SK-N-SH (cell line): Measurements from ENCODE around the gene CTU1. TPM values are rescaled to one million over a fixed set of nuclear protein-coding genes. Genes with fewer than 3 reads are reported as not detected.

Source experiments
- CTCF ChIA-PET: fragments of 300-600, 350-600 bp; formaldehyde crosslinking; extraction: SDS; loops from one replicate; lab custom pipeline; 2021; lab: Yijun Ruan, JAX
- POLR2A ChIA-PET: fragments of 350-600 bp; sonication (Branson Sonifier 250); formaldehyde crosslinking; extraction: SDS; loops from one replicate; lab custom pipeline; 2020; ENCODE audit warnings: antibody characterized with exemption, inconsistent platforms; lab: Yijun Ruan, JAX
- DNase-seq: peaks from one replicate; pipeline ENCODE4 v3.0.0; 2012
- H2AFZ ChIP-seq: fragments of 200-600 bp; sonication (generic); 2 replicates; pipeline ENCODE4 v1.8.1; 2016; ENCODE audit warnings: antibody characterized with exemption, mild to moderate bottlenecking, low read depth
- H3F3A ChIP-seq: fragments of 200-600 bp; sonication (generic); replicated peaks from 2 replicates; pipeline ENCODE3; 2016; ENCODE audit warnings: antibody characterized with exemption, mild to moderate bottlenecking; ENCODE audit not compliant: insufficient read depth
- H3K27ac ChIP-seq, 2 experiments: fragments of 200-500 bp in 1 of 2; fragments of 200-600 bp in 1 of 2; sonication (Bioruptor generic) in 1 of 2; sonication (generic), shearing (Covaris generic) in 1 of 2; 2 replicates each; pipeline versions ENCODE4 v1.5.1 to v1.6.1; 2014 to 2016; ENCODE audit warnings: low read depth in 2 of 2, inconsistent platforms in 1 of 2, low read length in 1 of 2, mild to moderate bottlenecking in 1 of 2, mixed read lengths in 1 of 2
- H3K27me3 ChIP-seq: fragments of 200-600 bp; sonication (generic), shearing (Covaris generic); 2 replicates; pipeline ENCODE4 v1.6.1; 2016; ENCODE audit warnings: mixed run types; ENCODE audit not compliant: insufficient read depth
- H3K36me3 ChIP-seq, 2 experiments: fragments of 200-500 bp in 1 of 2; fragments of 200-600 bp in 1 of 2; sonication (Bioruptor generic) in 1 of 2; sonication (generic) in 1 of 2; replicated peaks in 1 of 2; 2 replicates each; pipeline versions ENCODE3 to v1.5.1; 2014 to 2016; ENCODE audit warnings: low read length in 1 of 2, mild to moderate bottlenecking in 1 of 2; ENCODE audit not compliant: insufficient read depth in 2 of 2, control insufficient read depth in 1 of 2
- H3K4me1 ChIP-seq, 2 experiments: fragments of 200-500 bp in 1 of 2; fragments of 200-600 bp in 1 of 2; sonication (Bioruptor generic) in 1 of 2; sonication (generic), shearing (Covaris generic) in 1 of 2; 2 replicates each; pipeline versions ENCODE4 v1.5.1 to v1.6.1; 2014 to 2016; ENCODE audit warnings: low read depth in 1 of 2, low read length in 1 of 2, mixed run types in 1 of 2; ENCODE audit not compliant: insufficient read depth in 2 of 2, control insufficient read depth in 1 of 2
- H3K4me2 ChIP-seq: fragments of 200-600 bp; sonication (generic), shearing (Covaris generic); 2 replicates; pipeline ENCODE4 v1.6.1; 2017; ENCODE audit warnings: mixed run types
- H3K4me3 ChIP-seq, 2 experiments: fragments of 200-500 bp in 1 of 2; fragments of 200-600 bp in 1 of 2; sonication (Bioruptor generic) in 1 of 2; sonication (generic), shearing (Covaris generic) in 1 of 2; 2 replicates each; pipeline versions ENCODE4 v1.5.1 to v1.8.1; 2014 to 2016; ENCODE audit warnings: low read depth in 2 of 2, inconsistent platforms in 1 of 2, low read length in 1 of 2, mild to moderate bottlenecking in 1 of 2, mixed read lengths in 1 of 2, moderate library complexity in 1 of 2
- H3K79me2 ChIP-seq: fragments of 200-600 bp; sonication (generic); 2 replicates; pipeline ENCODE4 v1.8.1; 2017; ENCODE audit warnings: mild to moderate bottlenecking; ENCODE audit not compliant: insufficient read depth
- H3K9ac ChIP-seq: fragments of 200-600 bp; sonication (generic); 2 replicates; pipeline ENCODE4 v1.6.1; 2017; ENCODE audit warnings: mixed run types
- H3K9me2 ChIP-seq: fragments of 200-600 bp; sonication (generic); 2 replicates; pipeline ENCODE4 v1.6.1; 2017; ENCODE audit warnings: mixed run types
- H3K9me3 ChIP-seq: fragments of 200-600 bp; sonication (generic); 2 replicates; pipeline ENCODE4 v1.6.1; 2017; ENCODE audit warnings: mixed run types, mild to moderate bottlenecking, moderate library complexity
- H4K20me1 ChIP-seq: fragments of 200-600 bp; sonication (generic); 2 replicates; pipeline ENCODE4 v1.6.1; 2017; ENCODE audit warnings: mild to moderate bottlenecking, mixed run types; ENCODE audit not compliant: insufficient read depth
- CHD2 ChIP-seq: fragments of 150-350 bp; IDR thresholded peaks from 2 replicates; pipeline ENCODE4 v1.6.1; 2018; ENCODE audit warnings: low read length; ENCODE audit not compliant: partially characterized antibody
- FOXM1 ChIP-seq: IDR thresholded peaks from 2 replicates; pipeline ENCODE4 v1.4.0; 2012; ENCODE audit warnings: low read depth, mild to moderate bottlenecking
- JUND ChIP-seq: IDR thresholded peaks from 2 replicates; pipeline ENCODE4 v1.4.0; 2012
- MXI1 ChIP-seq: IDR thresholded peaks from 2 replicates; pipeline ENCODE4 v1.6.1; 2012; ENCODE audit warnings: mild to moderate bottlenecking, low read depth, low read length, improper control_type of control experiment
- NFIC ChIP-seq: IDR thresholded peaks from 2 replicates; pipeline ENCODE4 v1.4.0; 2012; ENCODE audit warnings: borderline replicate concordance
- POLR2AphosphoS5 ChIP-seq: IDR thresholded peaks from 2 replicates; pipeline ENCODE4 v1.6.1; 2012; ENCODE audit warnings: low read depth, low read length
- RAD21 ChIP-seq: IDR thresholded peaks from 2 replicates; pipeline ENCODE4 v1.6.1; 2012; ENCODE audit warnings: mild to moderate bottlenecking, low read length
- RCOR1 ChIP-seq: fragments of 150-350 bp; IDR thresholded peaks from 2 replicates; pipeline ENCODE4 v1.6.1; 2017; ENCODE audit warnings: antibody characterized with exemption, low read length
- RFX5 ChIP-seq: IDR thresholded peaks from 2 replicates; pipeline ENCODE4 v1.6.1; 2012; ENCODE audit warnings: mild to moderate bottlenecking, improper control_type of control experiment, low read length
- RXRA ChIP-seq: IDR thresholded peaks from 2 replicates; pipeline ENCODE4 v1.4.0; 2012; ENCODE audit warnings: low read depth, mild to moderate bottlenecking, borderline replicate concordance
- WGBS: methylation state at CpG from one replicate; pipeline ENCODE4 v1.1.6; 2017; ENCODE audit warnings: low lambda C conversion rate; 5-methylcytosine and 5-hydroxymethylcytosine counted together
- polyA plus RNA-seq, 3 experiments: library from polyadenylated mRNA; depleted of rRNA; stranded (reverse); fragments of >200 nt; gene quantifications; 2 replicates each; pipeline ENCODE4 v1.2.3, GENCODE V29; 2012
- TF ChIP-seq, protein P1 (sequence below): fragments of 150-350 bp; IDR thresholded peaks from 2 replicates; pipeline ENCODE4 v1.6.1; 2017; ENCODE audit warnings: antibody characterized with exemption, low read length, low read depth, borderline replicate concordance
- TF ChIP-seq, protein P2 (sequence below): fragments of 150-350 bp; IDR thresholded peaks from 2 replicates; pipeline ENCODE4 v1.6.1; 2016; ENCODE audit warnings: mild to moderate bottlenecking, low read depth, low read length

Gene CTU1
- polyA plus RNA-seq, 1 of the 3 experiments (the other 2 are of a cell fraction), result 8.8 TPM

GRCh38 chr19:51135986-51136762 is 28.0 kb upstream of the CTU1 start:
- CTCF ChIA-PET, result interaction anchor here (1.1 kb wide), 1 partner anchor 23 kb away, joined by 4 read pairs; no protein-coding TSS in a partner anchor
- TF ChIP-seq, protein P1, sequence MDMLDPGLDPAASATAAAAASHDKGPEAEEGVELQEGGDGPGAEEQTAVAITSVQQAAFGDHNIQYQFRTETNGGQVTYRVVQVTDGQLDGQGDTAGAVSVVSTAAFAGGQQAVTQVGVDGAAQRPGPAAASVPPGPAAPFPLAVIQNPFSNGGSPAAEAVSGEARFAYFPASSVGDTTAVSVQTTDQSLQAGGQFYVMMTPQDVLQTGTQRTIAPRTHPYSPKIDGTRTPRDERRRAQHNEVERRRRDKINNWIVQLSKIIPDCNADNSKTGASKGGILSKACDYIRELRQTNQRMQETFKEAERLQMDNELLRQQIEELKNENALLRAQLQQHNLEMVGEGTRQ, result no peak
- TF ChIP-seq RAD21 (no peak), NFIC (no peak), POLR2AphosphoS5 (no peak)
- TF ChIP-seq, protein P2, sequence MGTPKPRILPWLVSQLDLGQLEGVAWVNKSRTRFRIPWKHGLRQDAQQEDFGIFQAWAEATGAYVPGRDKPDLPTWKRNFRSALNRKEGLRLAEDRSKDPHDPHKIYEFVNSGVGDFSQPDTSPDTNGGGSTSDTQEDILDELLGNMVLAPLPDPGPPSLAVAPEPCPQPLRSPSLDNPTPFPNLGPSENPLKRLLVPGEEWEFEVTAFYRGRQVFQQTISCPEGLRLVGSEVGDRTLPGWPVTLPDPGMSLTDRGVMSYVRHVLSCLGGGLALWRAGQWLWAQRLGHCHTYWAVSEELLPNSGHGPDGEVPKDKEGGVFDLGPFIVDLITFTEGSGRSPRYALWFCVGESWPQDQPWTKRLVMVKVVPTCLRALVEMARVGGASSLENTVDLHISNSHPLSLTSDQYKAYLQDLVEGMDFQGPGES, result no peak

GRCh38 chr19:51135004-51135403 is 26.8 kb upstream of the CTU1 start:
- Histone ChIP-seq H3K27ac (no peak overlapping the region), H3K9ac (no peak overlapping the region), H2AFZ (no peak overlapping the region), H3K27me3 (peaks cover 32% of the 10 kb centered on the region), H4K20me1 (no peaks in the 10 kb centered on the region), H3K9me3 (no peaks in the 10 kb centered on the region), H3K79me2 (no peaks in the 10 kb centered on the region), H3K4me1 (no peaks in the 10 kb centered on the region), H3K4me2 (no peak overlapping the region), H3K9me2 (no peaks in the 10 kb centered on the region), H3F3A (no peaks in the 10 kb centered on the region), H3K36me3 (no peaks in the 10 kb centered on the region), H3K4me3 (no peak overlapping the region)
- TF ChIP-seq FOXM1, result no peak
- TF ChIP-seq CHD2, result no peak
- TF ChIP-seq RXRA, result no peak
- no peak for TF ChIP-seq RCOR1
- TF ChIP-seq RFX5, result no peak
- no peak for TF ChIP-seq MXI1
- no peak for TF ChIP-seq JUND
- no peak for TF ChIP-seq POLR2AphosphoS5
- no peak for DNase-seq
- ChIA-PET POLR2A (no interaction called here), CTCF (interaction anchor here (0.6 to 1.1 kb wide), 2 partner anchors 24 to 51 kb away, joined by 3 to 4 read pairs; no protein-coding TSS in a partner anchor)
- WGBS, result 4% methylated on average over 5 of the region's 5 CpGs

More at GRCh38 chr19:51135986-51136762, 28.0 kb upstream of the CTU1 start:
- Histone ChIP-seq H3K4me2 (no peak overlapping the region), H3K9me2 (no peaks in the 10 kb centered on the region), H3K27me3 (peaks cover 32% of the 10 kb centered on the region), H3K4me1 (no peaks in the 10 kb centered on the region), H3K9ac (no peak overlapping the region), H2AFZ (no peak overlapping the region), H3F3A (no peaks in the 10 kb centered on the region), H3K36me3 (no peaks in the 10 kb centered on the region), H3K27ac (no peak overlapping the region), H3K4me3 (no peak overlapping the region), H4K20me1 (no peaks in the 10 kb centered on the region), H3K9me3 (no peaks in the 10 kb centered on the region), H3K79me2 (no peaks in the 10 kb centered on the region)
- POLR2A ChIA-PET, result no interaction called here
- DNase-seq, result no peak
- 4% methylated on average over 8 of the region's 8 CpGs for WGBS
